Psoas muscle (tissue), 8 donors: Measurements from ENCODE around the gene STXBP5. TPM values are rescaled to one million over a fixed set of nuclear protein-coding genes. Genes with fewer than 3 reads are reported as not detected.

Source experiments
- ATAC-seq, 4 donors: fragments of 200-7000 bp; cut with Tn5 transposase; one replicate each; pipeline ENCODE4 v1.9.1; 2020; ENCODE audit warnings: moderate library complexity in 3 of 4, mild to moderate bottlenecking in 2 of 4
- DNase-seq, 2 donors: peaks; one replicate each; pipeline ENCODE4 v3.0.0-alpha.2; 2020
- H3K27ac ChIP-seq: fragments of 200-600 bp; one replicate; pipeline ENCODE4 v1.8.0; 2022
- H3K27me3 ChIP-seq, 3 donors: fragments of 200-600 bp in 1 of 3; one replicate each; pipeline versions ENCODE4 v1.6.1 to v1.8.0; 2013 to 2022; ENCODE audit warnings: low read length in 2 of 3, mild to moderate bottlenecking in 2 of 3, moderate library complexity in 1 of 3; ENCODE audit not compliant: insufficient read depth in 3 of 3
- H3K36me3 ChIP-seq, 2 donors: fragments of 200-600 bp in 1 of 2; one replicate each; pipeline versions ENCODE4 v1.6.1 to v1.8.0; 2013 to 2022; ENCODE audit warnings: low read depth in 1 of 2, mild to moderate bottlenecking in 1 of 2, moderate library complexity in 1 of 2; ENCODE audit not compliant: insufficient read depth in 1 of 2
- H3K4me1 ChIP-seq: fragments of 200-600 bp; one replicate; pipeline ENCODE4 v1.8.0; 2022
- H3K4me3 ChIP-seq: fragments of 200-600 bp; one replicate; pipeline ENCODE4 v1.8.0; 2022; ENCODE audit warnings: mild to moderate bottlenecking
- H3K9me3 ChIP-seq: fragments of 200-600 bp; one replicate; pipeline ENCODE4 v1.8.0; 2022
- CTCF ChIP-seq: fragments of 200-600 bp; IDR thresholded peaks from one replicate; pipeline ENCODE4 v1.8.0; 2022; ENCODE audit warnings: antibody characterized with exemption
- WGBS, 3 donors: extraction: QIAGEN DNeasy Blood & Tissue Kit; methylation state at CpG; one replicate each; pipeline versions ENCODE4 v1.1.6 to v1.1.7; 2013; 5-methylcytosine and 5-hydroxymethylcytosine counted together
- intact Hi-C, 2 donors: fragments of 100-400 bp; cut with DNase I; formaldehyde crosslinking; loops; one replicate each; pipeline versions ENCODE4 v1.11.0 to v1.14.2; 2022
- polyA plus RNA-seq, 3 donors: library from polyadenylated mRNA; stranded (reverse); fragments of 200-250 nt; gene quantifications; one replicate each; pipeline ENCODE4 v1.2.3, GENCODE V29; 2013
- total RNA-seq, 4 donors: library from RNA; stranded (reverse); fragmentation: NEBNext Ultra II Directional in 2 of 4; extraction: Animal tissue kit (Norgen Biotek cat#: 25700) in 2 of 4; gene quantifications; one replicate each; pipeline versions ENCODE4 v1.2.1 to v1.2.4, GENCODE V29; 2021 to 2023
- donor health status: healthy with polysubstance abuse.
- donor health status: DM: no; HTN: no; CAD: no; lungs with moderate emphysema.
- donor health status: Bipolar disorder and iron deficiency.
- donor health status: healthy.
- donor health status: DM: yes; HTN: yes; CAD: no.
- donor health status: DM: no; HTN: no; CAD: no.
- donor health status: DM: no; HTN: no; CAD: no.
- donor health status: DM: yes; HTN: yes; CAD: no.

STXBP5 gene
- total and polyA plus RNA-seq, 7 donors, result 4.1 to 20.0 (median 18.7) TPM

DNA sequence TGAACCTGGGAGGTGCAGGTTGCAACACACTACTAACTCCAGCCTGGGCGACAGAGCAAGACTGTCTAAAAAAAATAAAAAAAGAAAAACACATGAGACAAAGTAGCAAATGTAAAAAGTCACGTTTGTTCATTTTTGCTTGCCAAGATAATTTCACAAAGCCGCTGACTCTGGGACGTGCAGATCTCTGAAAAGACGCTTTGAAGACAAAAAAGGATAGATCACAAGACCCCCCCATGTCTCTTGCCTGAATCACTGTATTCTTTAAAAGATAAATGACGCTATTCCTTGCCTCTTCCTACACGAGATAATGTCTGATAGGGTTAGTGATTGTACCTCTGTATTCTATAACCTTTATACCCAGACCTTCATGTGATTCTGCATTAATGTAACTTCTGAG is 23.3 kb upstream of the STXBP5 start:
- Histone ChIP-seq H3K27me3 (no peaks in the 10 kb centered on the region), H3K9me3 (no peaks in the 10 kb centered on the region), H3K4me1 (no peaks in the 10 kb centered on the region), H3K36me3 (no peaks in the 10 kb centered on the region), H3K4me3 (no peak overlapping the region), H3K27ac (no peak overlapping the region)
- WGBS, 3 donors, result 76 to 83% (median 82%) methylated on average over 7 of the region's 7 CpGs
- DNase-seq, result no peak
- no peak for ATAC-seq
- intact Hi-C loops, result no loop called here
- no peak for TF ChIP-seq CTCF

DNA sequence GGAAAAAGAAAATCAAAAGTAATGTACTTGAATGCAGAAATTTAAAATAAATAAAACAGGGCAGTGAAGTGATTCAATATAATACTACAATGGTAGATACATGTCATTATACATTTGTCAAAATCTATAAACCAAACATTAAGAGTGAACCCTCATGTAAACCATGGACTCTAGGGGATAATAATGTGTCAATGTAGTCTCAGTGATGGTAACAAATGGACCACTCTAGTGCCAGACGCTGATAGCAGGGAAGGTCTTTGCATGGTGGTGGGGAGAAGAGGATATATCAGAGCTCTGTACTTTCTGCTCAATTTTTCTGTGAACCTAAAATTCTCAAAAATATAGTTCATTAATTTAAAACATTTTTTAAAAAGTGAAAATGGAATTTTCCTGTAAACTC is 19.8 kb upstream of the STXBP5 start:
- no peak overlapping the region for H3K27ac ChIP-seq
- H3K36me3 ChIP-seq, result no peaks in the 10 kb centered on the region
- H3K4me3 ChIP-seq, result no peak overlapping the region
- H3K27me3 ChIP-seq, result no peaks in the 10 kb centered on the region
- H3K9me3 ChIP-seq, result no peaks in the 10 kb centered on the region
- ATAC-seq, result no peak
- no peak for DNase-seq
- WGBS, 3 donors, result 73 to 90% (median 86%) methylated on average over 1 of the region's 1 CpG
- no peaks in the 10 kb centered on the region for H3K4me1 ChIP-seq
- no peak for TF ChIP-seq CTCF
- intact Hi-C loops, result no loop called here

DNA sequence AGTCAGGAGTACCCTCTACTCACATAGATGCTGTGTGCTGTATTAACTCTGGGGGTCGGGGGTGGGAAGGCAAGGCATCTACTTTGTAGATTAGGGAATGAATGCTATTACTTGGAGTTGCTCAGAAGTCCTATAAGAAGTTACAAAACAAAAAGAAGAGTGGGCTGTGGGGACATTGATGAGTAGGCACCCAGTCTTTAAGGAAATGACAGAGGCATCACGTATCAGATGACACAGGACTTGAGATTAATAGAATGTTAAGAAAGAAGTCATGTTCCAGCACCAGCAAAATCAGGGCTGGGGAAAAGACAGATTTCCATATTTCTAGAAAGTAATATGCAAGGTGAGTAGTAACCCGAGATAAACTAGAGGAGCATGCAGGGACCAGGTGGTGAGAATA is 19.0 kb upstream of the STXBP5 start:
- no peak for TF ChIP-seq CTCF
- DNase-seq, result no peak
- Histone ChIP-seq H3K4me3 (no peak overlapping the region), H3K9me3 (no peaks in the 10 kb centered on the region), H3K36me3 (no peaks in the 10 kb centered on the region), H3K27ac (no peak overlapping the region), H3K4me1 (no peaks in the 10 kb centered on the region), H3K27me3 (no peaks in the 10 kb centered on the region)
- no peak for ATAC-seq
- 74 to 85% (median 82%) methylated on average over 3 of the region's 3 CpGs for WGBS, 3 donors
- intact Hi-C loops, result no loop called here

GRCh38 chr6:147190556-147190955 is 13.7 kb upstream of the STXBP5 start:
- intact Hi-C loops, result no loop called here
- Histone ChIP-seq H3K27me3 (no peaks in the 10 kb centered on the region), H3K4me3 (no peak overlapping the region), H3K9me3 (no peaks in the 10 kb centered on the region), H3K27ac (no peak overlapping the region), H3K4me1 (no peaks in the 10 kb centered on the region), H3K36me3 (no peaks in the 10 kb centered on the region)
- no peak for TF ChIP-seq CTCF
- WGBS, 3 donors, result 35 to 46% (median 36%) methylated on average over 5 of the region's 5 CpGs
- DNase-seq (no peak), ATAC-seq (no peak)

- ATAC-seq, result no peak
- WGBS, 3 donors, result 79 to 88% (median 83%) methylated on average over 3 of the region's 3 CpGs
- intact Hi-C loops, result no loop called here
- no peaks in the 10 kb centered on the region for H3K36me3 ChIP-seq
- H3K4me3 ChIP-seq, result no peak overlapping the region
- no peak overlapping the region for H3K27ac ChIP-seq
- DNase-seq, result no peak
- no peaks in the 10 kb centered on the region for H3K9me3 ChIP-seq
- H3K4me1 ChIP-seq, result no peaks in the 10 kb centered on the region
- TF ChIP-seq CTCF, result no peak
- H3K27me3 ChIP-seq, result no peaks in the 10 kb centered on the region
These were observed 11.8 kb upstream of the STXBP5 start for GRCh38 chr6:147192278-147192911.
